AG09319 (cell line): ENCODE results near the gene EFCAB13.
"Not testable (repeated sequence)": the region's sequence is repeated elsewhere in the genome, so short reads cannot be mapped to it uniquely, and the experiment has no call there.

ENCODE experiments used
- DNase-seq: peaks from one replicate; pipeline ENCODE4 v3.0.0-alpha.2; 2010; ENCODE audit warnings: low read depth; ENCODE audit errors: extremely low read depth
- TF ChIP-seq, protein P1 (sequence below): IDR thresholded peaks from 2 replicates; pipeline ENCODE4 v1.5.1; 2011; ENCODE audit warnings: low read depth, mild to moderate bottlenecking, inconsistent platforms, low read length, moderate library complexity

EFCAB13 gene

DNA sequence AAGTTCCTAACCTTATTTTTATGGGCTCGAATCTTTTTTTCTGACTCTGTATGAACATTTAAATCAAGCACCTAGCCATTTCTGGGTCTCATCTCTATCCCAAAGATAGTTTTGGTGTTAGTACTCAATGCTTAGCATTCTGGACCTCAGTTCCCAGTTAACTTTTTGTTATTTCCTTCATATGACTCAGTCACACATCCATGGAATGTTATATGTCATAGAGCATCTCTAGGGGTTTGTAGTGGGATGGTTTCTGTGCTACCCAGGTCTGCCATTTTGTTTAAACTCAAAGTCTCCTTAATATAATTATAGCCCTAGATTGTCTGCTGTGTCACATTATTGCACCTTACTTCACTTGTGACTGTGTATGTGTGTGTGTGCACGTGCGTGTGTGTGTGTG, 90.1 kb downstream of the EFCAB13 start:
- DNase-seq = no peak
- TF ChIP-seq, protein P1, sequence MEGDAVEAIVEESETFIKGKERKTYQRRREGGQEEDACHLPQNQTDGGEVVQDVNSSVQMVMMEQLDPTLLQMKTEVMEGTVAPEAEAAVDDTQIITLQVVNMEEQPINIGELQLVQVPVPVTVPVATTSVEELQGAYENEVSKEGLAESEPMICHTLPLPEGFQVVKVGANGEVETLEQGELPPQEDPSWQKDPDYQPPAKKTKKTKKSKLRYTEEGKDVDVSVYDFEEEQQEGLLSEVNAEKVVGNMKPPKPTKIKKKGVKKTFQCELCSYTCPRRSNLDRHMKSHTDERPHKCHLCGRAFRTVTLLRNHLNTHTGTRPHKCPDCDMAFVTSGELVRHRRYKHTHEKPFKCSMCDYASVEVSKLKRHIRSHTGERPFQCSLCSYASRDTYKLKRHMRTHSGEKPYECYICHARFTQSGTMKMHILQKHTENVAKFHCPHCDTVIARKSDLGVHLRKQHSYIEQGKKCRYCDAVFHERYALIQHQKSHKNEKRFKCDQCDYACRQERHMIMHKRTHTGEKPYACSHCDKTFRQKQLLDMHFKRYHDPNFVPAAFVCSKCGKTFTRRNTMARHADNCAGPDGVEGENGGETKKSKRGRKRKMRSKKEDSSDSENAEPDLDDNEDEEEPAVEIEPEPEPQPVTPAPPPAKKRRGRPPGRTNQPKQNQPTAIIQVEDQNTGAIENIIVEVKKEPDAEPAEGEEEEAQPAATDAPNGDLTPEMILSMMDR = no peak

DNA sequence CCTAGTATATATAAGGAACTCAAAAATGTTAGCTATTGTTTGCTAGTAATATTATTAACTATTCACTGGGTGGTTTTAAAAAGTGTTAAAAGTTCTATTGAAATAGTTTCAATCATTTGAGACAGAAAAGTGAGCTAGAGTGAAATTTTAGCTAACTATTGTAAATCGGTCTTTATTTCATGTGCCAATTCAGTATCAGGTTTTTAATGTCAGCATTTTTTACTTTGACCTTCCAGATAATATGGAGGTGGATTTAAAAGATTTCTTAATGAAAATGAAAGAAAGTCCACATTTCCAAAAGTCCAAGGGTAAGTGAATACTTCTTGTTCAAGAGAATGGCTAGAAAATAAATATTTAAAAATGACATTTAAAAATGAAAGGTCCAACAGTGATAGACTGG, 90.9 kb downstream of the EFCAB13 start:
- TF ChIP-seq, protein P1 = no peak
- DNase-seq = no peak

DNA sequence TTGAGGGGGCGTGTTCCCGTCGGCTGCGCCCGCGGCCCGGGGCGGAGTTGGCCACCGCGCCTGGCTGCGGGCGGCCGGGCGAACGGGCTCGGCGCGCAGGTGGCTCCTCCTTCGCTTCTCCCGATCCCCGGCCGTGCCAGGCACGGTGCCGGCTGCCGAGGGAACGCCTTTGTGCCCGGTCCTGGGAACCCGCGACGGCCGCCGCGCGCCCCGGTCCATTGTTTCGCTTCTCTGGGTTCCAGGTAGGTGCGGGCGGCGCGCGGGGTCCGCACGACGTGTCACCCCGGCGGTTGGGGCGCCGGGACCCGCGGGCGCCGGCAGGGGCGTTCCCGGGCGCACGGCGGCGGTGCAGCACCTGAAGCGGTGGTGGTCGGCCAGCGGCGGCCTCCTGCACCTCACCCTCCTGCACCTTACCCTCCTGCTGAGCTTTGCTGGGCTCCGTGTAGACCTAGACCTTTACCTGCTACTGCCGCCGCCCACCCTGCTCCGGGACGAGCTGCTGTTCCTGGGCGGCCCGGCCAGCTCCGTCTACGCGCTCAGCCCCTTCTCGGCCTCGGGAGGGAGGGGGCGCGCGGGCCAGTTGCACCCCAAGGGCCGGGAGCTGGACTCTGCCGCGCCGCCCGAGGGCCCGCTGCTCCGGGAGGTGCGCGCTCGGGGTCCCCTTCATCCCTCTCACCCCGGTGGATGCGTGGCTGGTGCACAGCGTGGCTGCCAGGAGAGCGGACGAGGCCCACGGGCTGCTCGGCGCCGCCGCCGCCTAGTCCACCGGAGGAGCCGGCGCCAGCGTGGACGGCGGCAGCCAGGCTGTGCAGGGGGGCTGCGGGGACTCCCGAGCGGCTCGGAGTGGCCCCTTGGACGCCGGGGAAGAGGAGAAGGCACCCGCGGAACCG, 99.9 kb downstream of the EFCAB13 start:
- DNase-seq = no peak
- TF ChIP-seq, protein P1 = no peak

DNA sequence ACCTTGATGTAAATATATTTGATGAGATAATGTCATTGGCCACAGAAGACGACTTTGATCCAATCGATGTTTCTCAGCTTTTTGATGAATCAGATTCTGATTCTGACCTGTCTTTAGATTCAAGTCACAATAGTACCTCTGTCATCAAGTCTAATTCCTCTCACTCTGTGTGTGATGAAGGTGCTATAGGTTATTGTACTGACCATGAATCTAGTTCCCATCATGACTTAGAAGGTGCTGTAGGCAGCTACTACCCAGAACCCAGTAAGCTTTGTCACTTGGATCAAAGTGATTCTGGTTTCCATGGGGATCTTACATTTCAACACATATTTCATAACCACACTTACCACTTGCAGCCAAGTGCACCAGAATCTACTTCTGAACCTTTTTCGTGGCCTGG, 101.5 kb downstream of the EFCAB13 start:
- DNase-seq = not testable (repeated sequence)

DNA sequence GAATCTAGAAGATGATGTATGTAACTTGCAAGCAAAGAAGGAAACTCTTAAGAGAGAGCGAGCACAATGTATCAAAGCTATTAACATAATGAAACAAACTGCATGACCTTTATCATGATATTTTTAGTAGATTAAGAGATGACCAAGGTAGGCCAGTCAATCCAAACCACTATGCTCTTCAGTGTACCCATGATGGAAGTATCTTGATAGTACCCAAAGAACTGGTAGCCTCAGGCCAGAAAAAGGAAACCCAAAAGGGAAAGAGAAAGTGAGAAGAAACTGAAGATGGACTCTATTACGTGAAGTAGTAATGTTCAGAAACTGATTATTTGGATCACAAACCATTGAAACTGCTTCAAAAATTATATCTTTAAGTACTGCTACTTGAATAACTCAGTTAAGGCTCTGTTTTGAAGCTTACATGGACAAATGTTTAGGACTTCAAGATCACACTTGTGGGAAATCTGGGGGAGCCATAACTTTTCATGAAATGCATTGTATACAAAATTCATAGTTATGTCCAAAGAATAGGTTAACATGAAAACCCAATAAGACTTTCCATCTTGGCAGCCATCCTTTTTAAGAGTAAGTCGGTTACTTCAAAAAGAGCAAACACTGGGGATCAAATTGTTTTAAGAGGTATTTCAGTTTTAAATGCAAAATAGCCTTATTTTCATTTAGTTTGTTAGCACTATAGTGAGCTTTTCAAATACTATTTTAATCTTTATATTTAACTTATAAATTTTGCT, 102.3 kb downstream of the EFCAB13 start:
- DNase-seq = not testable (repeated sequence)

DNA sequence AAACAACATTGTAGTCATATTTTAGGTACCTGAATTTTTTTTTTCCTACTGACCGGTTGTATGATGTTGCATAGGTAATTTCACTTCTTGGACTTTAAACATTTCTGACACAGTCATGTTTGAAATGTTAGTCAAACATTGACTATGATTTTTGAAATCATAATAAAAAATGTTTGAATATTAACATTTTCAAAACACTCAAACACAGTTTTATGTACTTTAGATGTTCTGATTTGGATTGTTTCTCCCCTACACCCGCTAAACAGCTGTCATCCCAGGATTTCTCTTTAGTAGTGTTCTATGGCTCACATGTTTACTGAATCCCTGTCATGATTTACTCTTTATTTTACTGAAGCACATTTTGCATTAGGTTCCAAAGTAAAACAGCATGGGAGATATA, 104.2 kb downstream of the EFCAB13 start:
- TF ChIP-seq, protein P1 = no peak
- DNase-seq = no peak

DNA sequence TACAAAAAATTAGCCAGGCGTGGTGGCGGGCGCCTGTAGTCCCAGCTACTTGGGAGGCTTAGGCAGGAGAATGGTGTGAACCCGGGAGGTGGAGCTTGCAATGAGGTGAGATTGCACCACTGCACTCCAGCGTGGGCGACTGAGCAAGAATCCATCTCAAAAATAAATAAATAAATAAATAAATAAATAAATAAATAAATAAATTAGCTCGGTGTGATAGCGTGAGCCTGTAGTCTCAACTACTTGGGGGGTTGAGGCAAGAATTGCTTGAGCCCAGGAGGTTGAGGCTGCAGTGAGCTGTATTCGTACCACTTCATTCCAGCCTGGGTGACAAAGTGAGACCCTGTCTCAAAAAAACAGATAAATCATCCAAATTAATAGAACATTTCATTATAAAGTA, 108.5 kb downstream of the EFCAB13 start:
- not testable (repeated sequence) for DNase-seq

DNA sequence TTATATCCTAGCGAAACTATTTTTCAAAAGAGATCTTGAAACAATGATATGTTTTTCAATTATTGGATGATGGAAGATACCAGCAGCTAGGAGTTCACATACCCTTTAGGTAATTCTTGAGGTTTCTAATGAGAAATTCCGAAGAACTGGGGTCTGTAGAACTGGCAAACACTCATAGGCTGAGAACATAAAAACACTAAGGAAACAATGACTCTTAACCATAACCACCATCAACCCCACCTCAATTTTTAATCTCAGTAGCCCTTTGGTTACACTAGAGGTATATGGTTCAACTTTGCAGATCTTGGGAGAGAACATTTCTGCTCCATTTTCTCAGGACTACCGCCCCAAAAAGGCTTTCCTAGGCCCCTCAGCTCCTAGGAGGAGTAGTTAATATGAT, 141.4 kb downstream of the EFCAB13 start:
- DNase-seq = no peak
- TF ChIP-seq, protein P1 = no peak

DNA sequence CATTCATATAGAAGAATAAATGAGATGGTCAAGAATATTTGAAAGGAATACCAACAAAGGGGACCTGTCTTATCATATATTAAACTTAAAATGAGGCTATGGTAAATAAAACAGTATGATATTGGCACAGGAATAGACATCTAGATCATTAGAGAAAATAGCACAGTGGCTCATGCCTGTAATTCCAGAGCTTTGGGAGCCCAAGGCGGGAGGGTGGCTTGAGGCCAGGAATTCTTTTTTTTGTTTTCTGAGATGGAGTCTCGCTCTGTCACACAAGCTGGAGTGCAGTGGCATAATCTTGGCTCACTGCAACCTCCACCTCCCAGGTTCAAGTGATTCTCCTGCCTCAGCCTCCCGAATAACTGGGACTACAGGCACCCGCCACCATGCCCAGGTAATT, 143.2 kb downstream of the EFCAB13 start:
- not testable (repeated sequence) for DNase-seq
